Right lobe of liver (tissue), 4 donors: Measurements from ENCODE around the gene DNAJC25.

ENCODE experiments used
- POLR2A ChIP-seq: fragments of 450-650 bp; IDR thresholded peaks from one replicate; pipeline ENCODE4 v1.6.1; 2017; ENCODE audit warnings: antibody characterized with exemption, mild to moderate bottlenecking
- TF ChIP-seq, protein P1 (sequence below), 4 donors: fragments of 200-600 bp in 3 of 4; fragments of 450-650 bp in 1 of 4; IDR thresholded peaks; one replicate each; pipeline versions ENCODE4 v1.5.1 to v1.8.0; 2016 to 2022; ENCODE audit warnings: antibody characterized with exemption in 4 of 4, mild to moderate bottlenecking in 2 of 4
- donor health status: DM: no; HTN: no; CAD: no.
- donor health status: DM: no; HTN: no; CAD: no.
- donor health status: DM: no; HTN: yes; CAD: no.

- TF ChIP-seq, protein P1, sequence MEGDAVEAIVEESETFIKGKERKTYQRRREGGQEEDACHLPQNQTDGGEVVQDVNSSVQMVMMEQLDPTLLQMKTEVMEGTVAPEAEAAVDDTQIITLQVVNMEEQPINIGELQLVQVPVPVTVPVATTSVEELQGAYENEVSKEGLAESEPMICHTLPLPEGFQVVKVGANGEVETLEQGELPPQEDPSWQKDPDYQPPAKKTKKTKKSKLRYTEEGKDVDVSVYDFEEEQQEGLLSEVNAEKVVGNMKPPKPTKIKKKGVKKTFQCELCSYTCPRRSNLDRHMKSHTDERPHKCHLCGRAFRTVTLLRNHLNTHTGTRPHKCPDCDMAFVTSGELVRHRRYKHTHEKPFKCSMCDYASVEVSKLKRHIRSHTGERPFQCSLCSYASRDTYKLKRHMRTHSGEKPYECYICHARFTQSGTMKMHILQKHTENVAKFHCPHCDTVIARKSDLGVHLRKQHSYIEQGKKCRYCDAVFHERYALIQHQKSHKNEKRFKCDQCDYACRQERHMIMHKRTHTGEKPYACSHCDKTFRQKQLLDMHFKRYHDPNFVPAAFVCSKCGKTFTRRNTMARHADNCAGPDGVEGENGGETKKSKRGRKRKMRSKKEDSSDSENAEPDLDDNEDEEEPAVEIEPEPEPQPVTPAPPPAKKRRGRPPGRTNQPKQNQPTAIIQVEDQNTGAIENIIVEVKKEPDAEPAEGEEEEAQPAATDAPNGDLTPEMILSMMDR (IDR thresholded peaks at IDR 0.05): no peak
- TF ChIP-seq POLR2A: no peak
Observed at GRCh38 chr9:111628411-111628810, 2.7 kb upstream of the DNAJC25 start.
